Neural crest cell (in vitro differentiated cells): ENCODE measurements around the gene THUMPD2. TPM values are rescaled to one million over a fixed set of nuclear protein-coding genes. Genes with fewer than 3 reads are reported as not detected.
"Not testable (repeated sequence)": the region's sequence is repeated elsewhere in the genome, so short reads cannot be mapped to it uniquely, and the experiment has no call there.

Experiments
- DNase-seq: peaks from one replicate; pipeline ENCODE4 v3.0.0; 2021; ENCODE audit warnings: low read depth, mixed read lengths, low spot score
- H3K27ac Mint-ChIP-seq: one replicate; pipeline ENCODE4 v1.8.0; 2021; ENCODE audit warnings: mild to moderate bottlenecking, mixed read lengths; ENCODE audit not compliant: unreplicated experiment
- H3K27me3 Mint-ChIP-seq: 2 replicates; pipeline ENCODE4 v1.8.0; 2021; ENCODE audit warnings: low read depth, mild to moderate bottlenecking, mixed read lengths
- H3K36me3 Mint-ChIP-seq: 2 replicates; pipeline ENCODE4 v1.8.0; 2021; ENCODE audit warnings: low read depth, mild to moderate bottlenecking, mixed read lengths
- H3K4me1 Mint-ChIP-seq: 2 replicates; pipeline ENCODE4 v1.8.0; 2021; ENCODE audit warnings: mixed read lengths
- H3K4me3 Mint-ChIP-seq: one replicate; pipeline ENCODE4 v1.8.0; 2021; ENCODE audit warnings: mild to moderate bottlenecking, mixed read lengths
- H3K9me3 Mint-ChIP-seq: 2 replicates; pipeline ENCODE4 v1.8.0; 2021; ENCODE audit warnings: mixed read lengths
- CTCF ChIP-seq: fragments of 200-600 bp; sonication (generic); conservative IDR thresholded peaks from 2 replicates; pipeline ENCODE4 v1.5.0; 2021; ENCODE audit warnings: antibody characterized with exemption, mild to moderate bottlenecking
- total RNA-seq: library from RNA; stranded (reverse); gene quantifications from 2 replicates; pipeline ENCODE4 v1.2.1, GENCODE V29; 2021

THUMPD2 gene
- total RNA-seq, 1 donor from 2014 or later, result 14.9 TPM

GRCh38 chr2:39731546-39731945 lies 47.5 kb downstream of the THUMPD2 start:
- Mint-ChIP-seq H3K9me3 (peaks cover 5% of the 10 kb centered on the region), H3K27ac (no peak overlapping the region), H3K4me1 (peaks cover 5% of the 10 kb centered on the region), H3K27me3 (no peaks in the 10 kb centered on the region), H3K4me3 (no peak overlapping the region), H3K36me3 (peaks cover 42% of the 10 kb centered on the region)
- no peak for TF ChIP-seq CTCF
- DNase-seq, result no peak

- H3K4me1 Mint-ChIP-seq, result peaks cover 5% of the 10 kb centered on the region
- no peak for DNase-seq
Observed at GRCh38 chr2:39730685-39731302, 48.3 kb downstream of the THUMPD2 start.

GRCh38 chr2:39730276-39730675 lies 48.8 kb downstream of the THUMPD2 start:
- Mint-ChIP-seq H3K36me3 (peaks cover 41% of the 10 kb centered on the region), H3K27ac (no peak overlapping the region), H3K27me3 (no peaks in the 10 kb centered on the region), H3K4me3 (no peak overlapping the region), H3K9me3 (peaks cover 5% of the 10 kb centered on the region), H3K4me1 (peaks cover 10% of the 10 kb centered on the region)
- no peak for DNase-seq
- no peak for TF ChIP-seq CTCF

More at GRCh38 chr2:39730685-39731302, 48.3 kb downstream of the THUMPD2 start:
- no peaks in the 10 kb centered on the region for H3K27me3 Mint-ChIP-seq
- peaks cover 41% of the 10 kb centered on the region for H3K36me3 Mint-ChIP-seq
- peak; percentile 62 for TF ChIP-seq CTCF
- H3K27ac Mint-ChIP-seq, result no peak overlapping the region
- H3K4me3 Mint-ChIP-seq, result no peak overlapping the region
- H3K9me3 Mint-ChIP-seq, result peaks cover 5% of the 10 kb centered on the region

- peak; percentile 81 for TF ChIP-seq CTCF
- no peak overlapping the region for H3K27ac Mint-ChIP-seq
- peaks cover 28% of the 10 kb centered on the region for H3K36me3 Mint-ChIP-seq
- H3K27me3 Mint-ChIP-seq, result no peaks in the 10 kb centered on the region
- H3K4me3 Mint-ChIP-seq, result no peak overlapping the region
- DNase-seq, result peak; percentile 28
- H3K9me3 Mint-ChIP-seq, result peaks cover 5% of the 10 kb centered on the region
- peaks cover 16% of the 10 kb centered on the region for H3K4me1 Mint-ChIP-seq
Observed at GRCh38 chr2:39728941-39729351, 50.1 kb downstream of the THUMPD2 start.

- H3K36me3 Mint-ChIP-seq, result peaks cover 22% of the 10 kb centered on the region
- H3K4me1 Mint-ChIP-seq, result peaks cover 16% of the 10 kb centered on the region
- H3K27me3 Mint-ChIP-seq, H3K4me3 Mint-ChIP-seq, DNase-seq, H3K9me3 Mint-ChIP-seq, H3K27ac Mint-ChIP-seq: not testable (repeated sequence)
Observed at GRCh38 chr2:39728085-39728484, 51.0 kb downstream of the THUMPD2 start.

- no peak overlapping the region for H3K27ac Mint-ChIP-seq
- H3K36me3 Mint-ChIP-seq, result peaks cover 9% of the 10 kb centered on the region
- H3K9me3 Mint-ChIP-seq, result peaks cover 5% of the 10 kb centered on the region
- no peaks in the 10 kb centered on the region for H3K27me3 Mint-ChIP-seq
- no peak for DNase-seq
- no peak overlapping the region for H3K4me3 Mint-ChIP-seq
- H3K4me1 Mint-ChIP-seq, result peaks cover 16% of the 10 kb centered on the region
- TF ChIP-seq CTCF, result no peak
Observed at GRCh38 chr2:39725401-39725800, 53.7 kb downstream of the THUMPD2 start.
